GM12864 (cell line): Measurements from ENCODE around the gene LMBRD1.
"Not testable (repeated sequence)": the region's sequence is repeated elsewhere in the genome, so short reads cannot be mapped to it uniquely, and the experiment has no call there.

Experiments
- DNase-seq: peaks from one replicate; pipeline ENCODE4 v3.0.0-alpha.2; 2011; ENCODE audit warnings: low read depth
- H3K4me3 ChIP-seq: 2 replicates; pipeline ENCODE4 v1.5.1; 2011; ENCODE audit warnings: mild to moderate bottlenecking, low read depth, low read length, control low read depth
- CTCF ChIP-seq: IDR thresholded peaks from 2 replicates; pipeline ENCODE4 v1.5.1; 2011; ENCODE audit warnings: low read depth, mild to moderate bottlenecking, moderate library complexity, low read length, control low read depth, inconsistent platforms; ENCODE audit errors: missing control alignments

LMBRD1 gene

DNA sequence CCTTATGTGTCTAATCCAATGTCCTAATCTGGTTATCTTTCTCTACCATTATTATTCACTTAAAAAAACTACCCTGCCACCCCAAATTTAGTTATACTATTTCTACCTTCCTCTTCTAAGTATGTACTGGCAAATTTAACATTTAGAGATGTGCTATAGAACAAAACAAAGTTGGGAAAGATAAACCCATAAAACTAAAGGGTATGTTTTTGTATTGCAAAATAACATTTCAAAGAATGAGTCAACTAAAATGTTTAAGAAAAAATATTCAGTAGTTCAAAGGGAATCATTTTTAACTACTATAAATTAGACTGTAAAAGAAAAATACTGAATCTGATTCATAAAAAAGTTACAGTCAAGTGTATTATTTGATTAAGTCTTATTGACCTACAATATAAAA, 103.0 kb downstream of the LMBRD1 start:
- DNase-seq: no peak
- no peak for TF ChIP-seq CTCF

DNA sequence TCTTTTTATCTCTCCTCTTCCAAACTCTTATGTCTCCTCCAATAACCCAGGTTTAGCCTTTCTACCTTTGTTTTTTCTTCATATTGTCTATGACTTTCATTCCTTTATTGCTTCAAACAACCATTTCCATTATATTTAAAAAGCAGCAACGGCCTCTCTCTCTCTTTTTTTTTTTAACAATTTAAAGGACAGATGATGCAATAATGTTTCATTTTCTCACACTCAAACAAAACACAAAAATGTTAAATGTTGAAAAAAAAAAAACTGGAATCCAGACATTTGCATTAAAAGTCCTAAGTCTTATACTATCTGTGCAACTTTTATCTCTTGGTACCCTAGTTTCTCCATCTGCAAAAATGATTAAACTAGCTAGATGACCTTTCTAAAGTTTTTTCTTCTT, 105.8 kb downstream of the LMBRD1 start:
- TF ChIP-seq CTCF: no peak
- no peak overlapping the region for H3K4me3 ChIP-seq
- DNase-seq: no peak

More for the DNA sequence above, 103.0 kb downstream of the LMBRD1 start:
- H3K4me3 ChIP-seq: no peak overlapping the region

DNA sequence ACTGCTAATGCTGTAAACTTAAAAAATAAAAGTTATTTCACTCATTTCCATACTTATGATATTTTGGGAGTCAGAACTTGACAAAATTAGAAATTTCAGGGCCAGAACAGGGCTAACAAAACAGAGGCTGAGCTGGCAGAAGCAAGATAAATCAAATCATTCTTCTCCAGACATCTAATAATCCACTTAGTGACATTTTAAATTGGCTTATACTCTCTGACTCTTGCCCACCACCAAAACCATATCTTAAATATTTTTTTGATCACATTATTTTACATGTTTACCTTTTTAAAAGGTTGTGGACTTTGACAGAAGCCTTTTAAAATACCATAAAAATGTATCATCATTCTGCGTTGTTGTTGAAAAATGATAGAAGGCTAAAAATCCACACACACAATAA, 116.5 kb downstream of the LMBRD1 start:
- DNase-seq: no peak
- no peak for TF ChIP-seq CTCF
- no peak overlapping the region for H3K4me3 ChIP-seq

DNA sequence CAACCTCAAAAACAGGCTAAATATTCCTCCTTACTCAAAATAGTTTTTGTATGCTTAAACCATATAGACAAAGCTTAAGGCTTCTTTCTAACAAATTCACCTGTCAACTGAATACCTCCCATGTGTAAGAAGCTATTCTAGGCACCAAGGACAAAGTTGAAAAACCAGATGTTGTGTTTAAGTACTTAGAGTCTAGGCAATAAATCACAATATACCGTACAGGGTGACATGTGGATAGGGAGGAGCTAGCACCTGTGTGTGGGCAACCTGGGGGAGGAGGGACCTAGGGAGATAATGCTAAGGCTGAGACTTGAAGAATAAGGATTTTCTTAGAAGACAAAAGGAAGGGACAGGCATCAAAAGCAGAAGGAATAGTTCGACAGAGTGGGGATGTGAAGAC, 123.5 kb downstream of the LMBRD1 start:
- no peak overlapping the region for H3K4me3 ChIP-seq
- TF ChIP-seq CTCF: no peak
- no peak for DNase-seq

DNA sequence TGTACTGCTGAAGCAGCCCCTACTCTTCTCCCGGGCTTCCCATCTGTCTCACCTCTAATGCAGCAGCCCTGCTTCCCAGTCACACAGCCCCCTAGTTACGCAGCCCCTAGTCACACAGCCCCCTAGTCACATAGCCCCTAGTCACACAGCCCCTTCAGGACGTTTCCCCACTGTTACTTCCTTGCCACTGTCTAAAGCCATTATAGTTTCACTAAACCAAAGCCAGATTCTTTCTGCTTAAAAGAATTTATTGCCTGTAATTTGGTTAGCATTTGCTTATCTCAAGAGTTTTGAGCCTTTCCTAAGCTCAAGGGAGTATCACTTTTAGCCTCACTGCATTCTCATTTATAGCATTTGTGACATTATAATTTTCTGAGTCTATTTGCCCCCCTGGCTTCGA, 127.9 kb downstream of the LMBRD1 start:
- DNase-seq: no peak
- TF ChIP-seq CTCF: no peak
- H3K4me3 ChIP-seq: no peak overlapping the region

GRCh38 chr6:69666779-69667178, 130.0 kb downstream of the LMBRD1 start:
- not testable (repeated sequence) for H3K4me3 ChIP-seq, DNase-seq

GRCh38 chr6:69665437-69665836, 131.4 kb downstream of the LMBRD1 start:
- no peak for TF ChIP-seq CTCF
- no peak for DNase-seq
- no peak overlapping the region for H3K4me3 ChIP-seq

DNA sequence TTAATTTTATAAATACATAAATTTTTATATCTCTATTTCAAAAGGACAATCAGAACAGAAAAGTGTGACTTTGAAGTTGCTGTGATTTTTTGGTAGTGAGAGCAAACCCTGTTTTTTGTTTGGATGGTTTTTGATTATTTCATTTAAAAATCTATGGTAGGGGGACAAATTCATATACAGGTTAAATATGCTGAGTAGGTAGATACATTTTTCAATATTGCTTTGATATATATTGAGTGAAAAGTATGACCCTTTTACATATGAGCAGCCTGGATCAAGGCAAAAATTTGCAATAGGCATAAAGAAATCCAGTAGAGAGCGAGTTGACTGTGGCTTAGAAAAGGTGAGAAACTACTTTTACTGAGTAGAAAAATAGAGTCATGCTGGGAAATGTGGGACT, 132.3 kb downstream of the LMBRD1 start:
- TF ChIP-seq CTCF: no peak
- DNase-seq: no peak
- H3K4me3 ChIP-seq: no peak overlapping the region
